Measurements from ENCODE around the gene NFKBIL1.

DNA sequence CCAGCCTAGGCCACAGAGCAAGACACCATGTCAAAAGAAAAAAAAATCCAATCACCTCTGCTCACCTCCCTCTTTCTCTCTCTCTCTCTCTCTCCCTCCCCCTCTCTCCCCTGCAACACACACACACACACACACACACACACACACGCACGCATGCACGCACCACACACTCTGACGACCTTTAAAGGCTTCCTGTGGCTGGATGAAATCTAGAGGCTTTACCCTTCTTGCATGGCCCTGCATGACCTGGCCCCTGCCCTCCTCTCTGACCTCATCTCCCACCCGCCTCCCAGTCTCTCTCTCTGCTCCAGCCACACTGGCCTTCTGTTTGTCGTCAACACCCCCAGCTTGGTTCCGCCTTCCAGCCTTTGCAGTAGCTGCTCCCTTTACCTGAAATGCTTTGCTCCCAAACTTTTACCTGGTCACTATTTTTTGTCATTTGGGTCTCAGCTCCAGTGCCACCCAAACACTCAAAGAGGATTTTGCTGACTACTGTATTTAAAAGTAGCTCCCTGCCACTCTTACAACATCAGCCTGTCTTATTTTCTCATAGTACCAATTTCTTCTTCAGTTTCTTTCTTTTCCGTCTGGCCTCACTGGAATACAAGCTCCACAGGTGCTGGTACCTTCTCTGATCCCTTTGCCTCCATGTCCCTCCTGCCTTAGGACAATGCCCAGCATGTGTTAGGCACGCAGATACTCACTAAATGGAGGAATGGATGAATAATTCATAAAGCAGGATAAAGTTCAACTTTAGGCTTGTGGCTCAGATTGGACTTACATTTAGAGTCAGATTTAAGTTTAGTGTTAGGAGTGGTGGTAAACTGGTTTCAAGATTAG lies 20.3 kb downstream of the NFKBIL1 start:
- TF ChIP-seq, protein P1, sequence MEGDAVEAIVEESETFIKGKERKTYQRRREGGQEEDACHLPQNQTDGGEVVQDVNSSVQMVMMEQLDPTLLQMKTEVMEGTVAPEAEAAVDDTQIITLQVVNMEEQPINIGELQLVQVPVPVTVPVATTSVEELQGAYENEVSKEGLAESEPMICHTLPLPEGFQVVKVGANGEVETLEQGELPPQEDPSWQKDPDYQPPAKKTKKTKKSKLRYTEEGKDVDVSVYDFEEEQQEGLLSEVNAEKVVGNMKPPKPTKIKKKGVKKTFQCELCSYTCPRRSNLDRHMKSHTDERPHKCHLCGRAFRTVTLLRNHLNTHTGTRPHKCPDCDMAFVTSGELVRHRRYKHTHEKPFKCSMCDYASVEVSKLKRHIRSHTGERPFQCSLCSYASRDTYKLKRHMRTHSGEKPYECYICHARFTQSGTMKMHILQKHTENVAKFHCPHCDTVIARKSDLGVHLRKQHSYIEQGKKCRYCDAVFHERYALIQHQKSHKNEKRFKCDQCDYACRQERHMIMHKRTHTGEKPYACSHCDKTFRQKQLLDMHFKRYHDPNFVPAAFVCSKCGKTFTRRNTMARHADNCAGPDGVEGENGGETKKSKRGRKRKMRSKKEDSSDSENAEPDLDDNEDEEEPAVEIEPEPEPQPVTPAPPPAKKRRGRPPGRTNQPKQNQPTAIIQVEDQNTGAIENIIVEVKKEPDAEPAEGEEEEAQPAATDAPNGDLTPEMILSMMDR (IDR thresholded peaks at IDR 0.05; ENCODE audit: low read depth, low read length) = no peak
- TF ChIP-seq MAX (IDR thresholded peaks at IDR 0.05; ENCODE audit: low read depth, low read length) = no peak
- no peak for TF ChIP-seq POLR2A (IDR thresholded peaks at IDR 0.05; ENCODE audit: extremely low read depth, insufficient read length)

All from NB4 (cell line).